IMR-90 (cell line): Measurements from ENCODE around the gene IMMP1L. TPM values are rescaled to one million over a fixed set of nuclear protein-coding genes. Genes with fewer than 3 reads are reported as not detected.

Experiments used
- ATAC-seq: fragments of 200-7000 bp; cut with Tn5 transposase; 2 replicates; pipeline ENCODE4 v1.9.1; 2020; ENCODE audit warnings: low read depth, mild to moderate bottlenecking, moderate library complexity
- BruUV-seq: library from RNA; stranded (reverse); fragments of 400-500 nt; replicated peaks from 2 replicates; lab custom pipeline; 2021; lab: Mats Ljungman, UMichigan
- CTCF ChIA-PET: fragments of 300-600 bp; formaldehyde crosslinking; extraction: SDS; loops from one replicate; lab custom pipeline; 2021; ENCODE audit warnings: antibody characterized with exemption; lab: Yijun Ruan, JAX
- POLR2A ChIA-PET: fragments of 300-600 bp; sonication (Branson Sonifier 250); formaldehyde crosslinking; loops from one replicate; lab custom pipeline; 2022; ENCODE audit warnings: antibody characterized with exemption; ENCODE audit not compliant: unreplicated experiment; lab: Charles Lee
- DNase-seq: peaks from one replicate; pipeline ENCODE4 v3.0.0; 2013
- H2AFZ ChIP-seq: replicated peaks from 2 replicates; pipeline ENCODE3; 2013; ENCODE audit warnings: low read length, mild to moderate bottlenecking; ENCODE audit not compliant: poor library complexity
- H2AK5ac ChIP-seq: 2 replicates; pipeline ENCODE4 v1.6.1; 2013; ENCODE audit warnings: low read depth, low read length, inconsistent platforms
- H2AK9ac ChIP-seq: replicated peaks from 2 replicates; pipeline ENCODE3; 2013; ENCODE audit warnings: mild to moderate bottlenecking, low read depth, low read length, moderate library complexity; ENCODE audit not compliant: poor library complexity
- H2BK120ac ChIP-seq: 2 replicates; pipeline ENCODE4 v1.6.1; 2013; ENCODE audit warnings: low read depth, low read length, inconsistent platforms
- H2BK15ac ChIP-seq: 3 replicates; pipeline ENCODE4 v1.6.1; 2013; ENCODE audit warnings: low read depth, low read length, inconsistent platforms
- H2BK20ac ChIP-seq: 2 replicates; pipeline ENCODE4 v1.6.1; 2013; ENCODE audit warnings: low read depth, mild to moderate bottlenecking, inconsistent platforms, low read length, moderate library complexity
- H2BK5ac ChIP-seq: 2 replicates; pipeline ENCODE4 v1.6.1; 2013; ENCODE audit warnings: mild to moderate bottlenecking, low read depth, low read length, inconsistent platforms; ENCODE audit not compliant: poor library complexity, severe bottlenecking
- H3K14ac ChIP-seq: replicated peaks from 2 replicates; pipeline ENCODE4 v1.6.1; 2013; ENCODE audit warnings: low read depth, low read length, inconsistent platforms
- H3K18ac ChIP-seq: 2 replicates; pipeline ENCODE4 v1.6.1; 2013; ENCODE audit warnings: low read depth, low read length, control low read depth
- H3K23ac ChIP-seq: 2 replicates; pipeline ENCODE4 v1.6.1; 2013; ENCODE audit warnings: low read depth, low read length, inconsistent platforms
- H3K27ac ChIP-seq: 2 replicates; pipeline ENCODE4 v1.5.1; 2013; ENCODE audit warnings: mild to moderate bottlenecking, control low read depth, low read length; ENCODE audit not compliant: insufficient read depth
- H3K27me3 ChIP-seq: 2 replicates; pipeline ENCODE4 v1.6.1; 2013; ENCODE audit warnings: low read length; ENCODE audit not compliant: control insufficient read depth, insufficient read depth
- H3K36me3 ChIP-seq: 2 replicates; pipeline ENCODE4 v1.6.1; 2013; ENCODE audit warnings: low read length, mixed read lengths; ENCODE audit not compliant: control insufficient read depth, insufficient read depth
- H3K4ac ChIP-seq: 2 replicates; pipeline ENCODE4 v1.6.1; 2013; ENCODE audit warnings: low read depth, low read length, inconsistent platforms
- H3K4me1 ChIP-seq: 2 replicates; pipeline ENCODE4 v1.6.1; 2013; ENCODE audit warnings: low read length, mixed read lengths; ENCODE audit not compliant: control insufficient read depth, insufficient read depth
- H3K4me2 ChIP-seq: 2 replicates; pipeline ENCODE4 v1.6.1; 2013; ENCODE audit warnings: low read depth, mild to moderate bottlenecking, control low read depth, low read length, moderate library complexity
- H3K4me3 ChIP-seq: 2 replicates; pipeline ENCODE4 v1.5.1; 2013; ENCODE audit warnings: low read depth, mild to moderate bottlenecking, control low read depth, low read length, moderate library complexity; ENCODE audit not compliant: insufficient read depth
- H3K56ac ChIP-seq: 2 replicates; pipeline ENCODE4 v1.6.1; 2013; ENCODE audit warnings: low read length, inconsistent platforms; ENCODE audit not compliant: insufficient read depth; ENCODE audit errors: extremely low read depth
- H3K79me1 ChIP-seq, 2 experiments: 2 replicates each; pipeline ENCODE4 v1.6.1; 2013; ENCODE audit warnings: low read length in 2 of 2, inconsistent platforms in 1 of 2, low read depth in 1 of 2
- H3K9ac ChIP-seq: 2 replicates; pipeline ENCODE4 v1.6.1; 2013; ENCODE audit warnings: low read depth, low read length, control low read depth
- H3K9me1 ChIP-seq: 2 replicates; pipeline ENCODE4 v1.6.1; 2013; ENCODE audit warnings: low read length, inconsistent platforms; ENCODE audit not compliant: insufficient read depth
- H3K9me3 ChIP-seq: 2 replicates; pipeline ENCODE4 v1.6.1; 2013; ENCODE audit warnings: low read length; ENCODE audit not compliant: control insufficient read depth, insufficient read depth
- H4K20me1 ChIP-seq: 2 replicates; pipeline ENCODE4 v1.6.1; 2013; ENCODE audit warnings: low read length, inconsistent platforms; ENCODE audit not compliant: insufficient read depth
- H4K5ac ChIP-seq: 2 replicates; pipeline ENCODE4 v1.6.1; 2013; ENCODE audit warnings: mild to moderate bottlenecking, low read depth, low read length, control low read depth
- H4K8ac ChIP-seq, 2 experiments: 2 replicates each; pipeline ENCODE4 v1.6.1; 2013; ENCODE audit warnings: low read depth in 2 of 2, low read length in 2 of 2, control low read depth in 1 of 2, inconsistent platforms in 1 of 2
- H4K91ac ChIP-seq: 2 replicates; pipeline ENCODE4 v1.6.1; 2013; ENCODE audit warnings: low read depth, low read length, inconsistent platforms; ENCODE audit not compliant: insufficient read depth
- BHLHE40 ChIP-seq: fragments of 150-350 bp; IDR thresholded peaks from 2 replicates; pipeline ENCODE4 v1.6.1; 2016; ENCODE audit warnings: mild to moderate bottlenecking, low read depth, low read length
- CEBPB ChIP-seq: IDR thresholded peaks from 2 replicates; pipeline ENCODE4 v1.6.1; 2012; ENCODE audit warnings: low read depth, low read length, improper control_type of control experiment
- CHD1 ChIP-seq: IDR thresholded peaks from 2 replicates; pipeline ENCODE4 v1.6.1; 2012; ENCODE audit warnings: low read depth, low read length, improper control_type of control experiment
- MAFK ChIP-seq: IDR thresholded peaks from 2 replicates; pipeline ENCODE4 v1.6.1; 2012; ENCODE audit warnings: low read depth, low read length, improper control_type of control experiment
- MAZ ChIP-seq: IDR thresholded peaks from 2 replicates; pipeline ENCODE4 v1.6.1; 2012; ENCODE audit warnings: low read depth, mild to moderate bottlenecking, low read length, improper control_type of control experiment, moderate library complexity, borderline replicate concordance
- MXI1 ChIP-seq: IDR thresholded peaks from 2 replicates; pipeline ENCODE4 v1.6.1; 2012; ENCODE audit warnings: low read depth, mild to moderate bottlenecking, low read length, moderate library complexity, borderline replicate concordance
- NFE2L2 ChIP-seq: fragments of 150-350 bp; IDR thresholded peaks from 2 replicates; pipeline ENCODE4 v1.6.1; 2016; ENCODE audit warnings: low read depth, mild to moderate bottlenecking, low read length
- POLR2A ChIP-seq: IDR thresholded peaks from 2 replicates; pipeline ENCODE4 v1.6.1; 2012; ENCODE audit warnings: mild to moderate bottlenecking, low read depth, low read length
- RAD21 ChIP-seq: IDR thresholded peaks from 2 replicates; pipeline ENCODE4 v1.6.1; 2012; ENCODE audit warnings: low read length, improper control_type of control experiment
- RFX5 ChIP-seq: IDR thresholded peaks from 2 replicates; pipeline ENCODE4 v1.8.0; 2012; ENCODE audit warnings: low read depth, mild to moderate bottlenecking, low read length, moderate library complexity
- SMC3 ChIP-seq: fragments of 150-350 bp; IDR thresholded peaks from 2 replicates; pipeline ENCODE4 v1.6.1; 2016; ENCODE audit warnings: low read depth, mild to moderate bottlenecking, antibody characterized with exemption, low read length, moderate library complexity
- WGBS, 2 experiments: methylation state at CpG; one replicate each; pipeline versions ENCODE4 v1.1.5 to v1.1.7; 2013; ENCODE audit warnings: missing lambda C conversion rate in 2 of 2; ENCODE audit not compliant: insufficient read length in 1 of 2; ENCODE audit errors: extremely low coverage in 2 of 2; 5-methylcytosine and 5-hydroxymethylcytosine counted together
- dilution Hi-C: fragments of 300-500 bp; cut with HindIII; formaldehyde crosslinking; loops from one replicate; pipeline ENCODE4 v1.14.3; 2018; ENCODE audit warnings: low sequenced_read_pairs; ENCODE audit not compliant: unreplicated experiment
- in situ Hi-C: fragments of 300-500 bp; cut with MboI; formaldehyde crosslinking; loops from 3 replicates; pipeline ENCODE4 v1.14.3; 2019; ENCODE audit warnings: low sequenced_read_pairs, inconsistent platforms, mixed read lengths
- intact Hi-C: fragments of 100-400 bp; cut with micrococcal nuclease; formaldehyde crosslinking; loops from 2 replicates; pipeline ENCODE4 v1.10.0; 2022
- polyA plus RNA-seq, 3 experiments: library from polyadenylated mRNA; depleted of rRNA; stranded (reverse); fragments of >200 nt; gene quantifications; 2 replicates each; pipeline ENCODE4 v1.2.3, GENCODE V29; 2012; ENCODE audit warnings: low replicate concordance in 1 of 3
- total RNA-seq: library from RNA; depleted of rRNA; stranded (reverse); fragments of >200 nt; gene quantifications from 2 replicates; pipeline ENCODE4 v1.2.3, GENCODE V29; 2012
- TF ChIP-seq, protein P1 (sequence below): conservative IDR thresholded peaks from 2 replicates; pipeline ENCODE4 v1.5.1; 2012; ENCODE audit warnings: mild to moderate bottlenecking, low read depth, low read length, improper control_type of control experiment
- TF ChIP-seq, protein P2 (sequence below): fragments of 150-350 bp; IDR thresholded peaks from 2 replicates; pipeline ENCODE4 v1.6.1; 2017; ENCODE audit warnings: mild to moderate bottlenecking, antibody characterized with exemption, low read length, low read depth
- TF ChIP-seq, protein P3 (sequence below): fragments of 150-350 bp; IDR thresholded peaks from 2 replicates; pipeline ENCODE4 v1.6.1; 2016; ENCODE audit warnings: low read depth, mild to moderate bottlenecking, low read length, moderate library complexity, borderline replicate concordance

Gene IMMP1L
- total and polyA plus RNA-seq, 2 of the 4 experiments (the other 2 are of a cell fraction), result 5.0 to 10.7 TPM

DNA sequence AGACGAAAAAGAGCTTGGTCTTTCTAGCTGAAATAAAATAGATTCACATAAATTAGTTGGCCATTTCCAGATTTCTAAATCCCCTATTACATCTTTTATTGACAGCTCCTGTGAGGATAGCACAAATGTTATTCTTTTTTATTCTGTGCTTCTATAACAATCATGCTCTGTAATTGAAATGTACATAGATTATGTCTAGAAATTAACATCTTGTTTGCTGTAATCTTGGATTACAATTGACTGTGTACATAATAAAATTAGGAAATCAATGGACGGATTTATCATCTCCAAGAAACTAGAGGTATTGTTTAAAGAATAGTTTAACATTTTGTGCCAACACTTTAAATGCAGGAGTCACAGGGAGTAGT is 31.2 kb downstream of the IMMP1L start:
- H4K8ac ChIP-seq, result no peak overlapping the region
- no peak overlapping the region for H2AK9ac ChIP-seq
- no peak overlapping the region for H2AK5ac ChIP-seq
- ATAC-seq (no peak), DNase-seq (no peak)
- WGBS, 2 experiments, result no CpG with 5 or more reads among the region's 2 CpGs
- H3K27ac ChIP-seq, result no peak overlapping the region
- no peak overlapping the region for H3K4ac ChIP-seq
- ChIA-PET CTCF (no interaction called here), POLR2A (no interaction called here)
- H3K79me1 ChIP-seq, result peaks cover 0 to 3% of the 10 kb centered on the region in 2 experiments; a peak in 2 of 4 replicates
- H3K9ac ChIP-seq, result no peak overlapping the region
- no TSS peak for BruUV-seq
- H3K4me1 ChIP-seq, result no peaks in the 10 kb centered on the region
- no peak overlapping the region for H3K56ac ChIP-seq
- in situ Hi-C loops, result no loop called here
- H3K4me3 ChIP-seq, result no peak overlapping the region
- no peak overlapping the region for H2BK5ac ChIP-seq
- intact Hi-C loops, result no loop called here
- H3K4me2 ChIP-seq, result no peak overlapping the region
- H4K5ac ChIP-seq, result no peak overlapping the region
- dilution Hi-C loops, result no loop called here
- no peak overlapping the region for H2BK20ac ChIP-seq
- H2AFZ ChIP-seq, result no peak overlapping the region
- H2BK120ac ChIP-seq, result no peak overlapping the region
- H4K20me1 ChIP-seq, result no peaks in the 10 kb centered on the region
- no peaks in the 10 kb centered on the region for H3K36me3 ChIP-seq
- H3K14ac ChIP-seq, result no peak overlapping the region
- no peak overlapping the region for H3K23ac ChIP-seq
- TF ChIP-seq MAFK, result no peak
- no peak for TF ChIP-seq MAZ
- no peak for TF ChIP-seq POLR2A
- no peak for TF ChIP-seq RAD21
- TF ChIP-seq, protein P1, sequence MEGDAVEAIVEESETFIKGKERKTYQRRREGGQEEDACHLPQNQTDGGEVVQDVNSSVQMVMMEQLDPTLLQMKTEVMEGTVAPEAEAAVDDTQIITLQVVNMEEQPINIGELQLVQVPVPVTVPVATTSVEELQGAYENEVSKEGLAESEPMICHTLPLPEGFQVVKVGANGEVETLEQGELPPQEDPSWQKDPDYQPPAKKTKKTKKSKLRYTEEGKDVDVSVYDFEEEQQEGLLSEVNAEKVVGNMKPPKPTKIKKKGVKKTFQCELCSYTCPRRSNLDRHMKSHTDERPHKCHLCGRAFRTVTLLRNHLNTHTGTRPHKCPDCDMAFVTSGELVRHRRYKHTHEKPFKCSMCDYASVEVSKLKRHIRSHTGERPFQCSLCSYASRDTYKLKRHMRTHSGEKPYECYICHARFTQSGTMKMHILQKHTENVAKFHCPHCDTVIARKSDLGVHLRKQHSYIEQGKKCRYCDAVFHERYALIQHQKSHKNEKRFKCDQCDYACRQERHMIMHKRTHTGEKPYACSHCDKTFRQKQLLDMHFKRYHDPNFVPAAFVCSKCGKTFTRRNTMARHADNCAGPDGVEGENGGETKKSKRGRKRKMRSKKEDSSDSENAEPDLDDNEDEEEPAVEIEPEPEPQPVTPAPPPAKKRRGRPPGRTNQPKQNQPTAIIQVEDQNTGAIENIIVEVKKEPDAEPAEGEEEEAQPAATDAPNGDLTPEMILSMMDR, result no peak
- TF ChIP-seq MXI1, result no peak
- no peak for TF ChIP-seq RFX5
- no peak for TF ChIP-seq NFE2L2
- TF ChIP-seq CHD1, result no peak
- TF ChIP-seq, protein P2, sequence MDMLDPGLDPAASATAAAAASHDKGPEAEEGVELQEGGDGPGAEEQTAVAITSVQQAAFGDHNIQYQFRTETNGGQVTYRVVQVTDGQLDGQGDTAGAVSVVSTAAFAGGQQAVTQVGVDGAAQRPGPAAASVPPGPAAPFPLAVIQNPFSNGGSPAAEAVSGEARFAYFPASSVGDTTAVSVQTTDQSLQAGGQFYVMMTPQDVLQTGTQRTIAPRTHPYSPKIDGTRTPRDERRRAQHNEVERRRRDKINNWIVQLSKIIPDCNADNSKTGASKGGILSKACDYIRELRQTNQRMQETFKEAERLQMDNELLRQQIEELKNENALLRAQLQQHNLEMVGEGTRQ, result no peak
- TF ChIP-seq CEBPB, result no peak
- no peak for TF ChIP-seq BHLHE40
- TF ChIP-seq SMC3, result no peak
- TF ChIP-seq, protein P3, sequence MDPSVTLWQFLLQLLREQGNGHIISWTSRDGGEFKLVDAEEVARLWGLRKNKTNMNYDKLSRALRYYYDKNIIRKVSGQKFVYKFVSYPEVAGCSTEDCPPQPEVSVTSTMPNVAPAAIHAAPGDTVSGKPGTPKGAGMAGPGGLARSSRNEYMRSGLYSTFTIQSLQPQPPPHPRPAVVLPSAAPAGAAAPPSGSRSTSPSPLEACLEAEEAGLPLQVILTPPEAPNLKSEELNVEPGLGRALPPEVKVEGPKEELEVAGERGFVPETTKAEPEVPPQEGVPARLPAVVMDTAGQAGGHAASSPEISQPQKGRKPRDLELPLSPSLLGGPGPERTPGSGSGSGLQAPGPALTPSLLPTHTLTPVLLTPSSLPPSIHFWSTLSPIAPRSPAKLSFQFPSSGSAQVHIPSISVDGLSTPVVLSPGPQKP, result no peak
- H2BK15ac ChIP-seq, result no peak overlapping the region
- H3K9me1 ChIP-seq, result no peaks in the 10 kb centered on the region
- H3K18ac ChIP-seq, result no peak overlapping the region
- H4K91ac ChIP-seq, result no peak overlapping the region
- H3K27me3 ChIP-seq, result no peaks in the 10 kb centered on the region
- no peaks in the 10 kb centered on the region for H3K9me3 ChIP-seq
